Naive thymus-derived CD4-positive, alpha-beta T cell (primary cell): ENCODE measurements around the gene NTRK1. TPM values are rescaled to one million over a fixed set of nuclear protein-coding genes. Genes with fewer than 3 reads are reported as not detected.

ENCODE experiments used
- ATAC-seq: fragments of 150-1000 bp; cut with Tn5 transposase; 2 replicates; pipeline ENCODE4 v1.10.0; 2021; ENCODE audit warnings: mild to moderate bottlenecking, moderate library complexity
- CTCF ChIA-PET: fragments of 350-600 bp; sonication (Branson Sonifier 250); formaldehyde crosslinking; loops from one replicate; lab custom pipeline; 2021; ENCODE audit warnings: antibody characterized with exemption; lab: Charles Lee
- POLR2A ChIA-PET: fragments of 350-600 bp; sonication (Branson Sonifier 250); formaldehyde crosslinking; loops from one replicate; lab custom pipeline; 2021; ENCODE audit warnings: antibody characterized with exemption, inconsistent platforms; lab: Charles Lee
- DNase-seq, 9 donors: peaks; one replicate each; pipeline versions ENCODE4 v3.0.0 to v3.0.0-alpha.2; 2020 to 2022; ENCODE audit warnings: mixed read lengths in 1 of 9
- H3K27ac ChIP-seq: one replicate; pipeline ENCODE4 v1.7.0; 2013; ENCODE audit warnings: mild to moderate bottlenecking, low read depth, low read length, moderate library complexity
- H3K27me3 ChIP-seq, 2 donors: one replicate each; pipeline ENCODE4 v1.7.0; 2013; ENCODE audit warnings: low read length in 2 of 2, mild to moderate bottlenecking in 2 of 2, moderate library complexity in 2 of 2; ENCODE audit not compliant: control insufficient read depth in 2 of 2, insufficient read depth in 2 of 2
- H3K36me3 ChIP-seq, 3 experiments: 1 replicate in 2 of 3; 2 replicates in 1 of 3; pipeline ENCODE4 v1.7.0; 2013; ENCODE audit warnings: low read length in 3 of 3, mild to moderate bottlenecking in 3 of 3, moderate library complexity in 1 of 3; ENCODE audit not compliant: insufficient read depth in 3 of 3, control insufficient read depth in 2 of 3
- H3K4me1 ChIP-seq, 2 donors: one replicate each; pipeline ENCODE4 v1.7.0; 2013; ENCODE audit warnings: low read length in 2 of 2, mild to moderate bottlenecking in 2 of 2, moderate library complexity in 1 of 2; ENCODE audit not compliant: control insufficient read depth in 2 of 2, insufficient read depth in 2 of 2
- H3K4me3 ChIP-seq: 2 replicates; pipeline ENCODE4 v1.7.0; 2013; ENCODE audit warnings: mild to moderate bottlenecking, low read length
- H3K9me3 ChIP-seq, 3 experiments: 1 replicate in 2 of 3; 2 replicates in 1 of 3; pipeline ENCODE4 v1.7.0; 2013; ENCODE audit warnings: low read length in 3 of 3; ENCODE audit not compliant: control insufficient read depth in 2 of 3
- H3K27ac Mint-ChIP-seq, 9 donors: one replicate each; pipeline ENCODE4 v1.8.0; 2020 to 2022; ENCODE audit warnings: mixed read lengths in 9 of 9, mild to moderate bottlenecking in 8 of 9, moderate library complexity in 5 of 9, inconsistent platforms in 2 of 9
- H3K27me3 Mint-ChIP-seq, 5 donors: one replicate each; pipeline ENCODE4 v1.8.0; 2021 to 2022; ENCODE audit warnings: mixed read lengths in 5 of 5, mild to moderate bottlenecking in 1 of 5
- H3K36me3 Mint-ChIP-seq, 5 donors: one replicate each; pipeline ENCODE4 v1.8.0; 2020 to 2022; ENCODE audit warnings: mixed read lengths in 5 of 5, mild to moderate bottlenecking in 3 of 5, inconsistent platforms in 1 of 5
- H3K4me1 Mint-ChIP-seq, 7 donors: one replicate each; pipeline ENCODE4 v1.8.0; 2020 to 2022; ENCODE audit warnings: mixed read lengths in 7 of 7, mild to moderate bottlenecking in 3 of 7, inconsistent platforms in 1 of 7
- H3K4me3 Mint-ChIP-seq, 10 donors: one replicate each; pipeline ENCODE4 v1.8.0; 2020 to 2022; ENCODE audit warnings: mild to moderate bottlenecking in 10 of 10, mixed read lengths in 10 of 10, moderate library complexity in 6 of 10, inconsistent platforms in 2 of 10
- H3K9me3 Mint-ChIP-seq, 11 donors: one replicate each; pipeline ENCODE4 v1.8.0; 2020 to 2022; ENCODE audit warnings: mixed read lengths in 11 of 11, mild to moderate bottlenecking in 4 of 11, inconsistent platforms in 1 of 11, moderate library complexity in 1 of 11
- intact Hi-C, 2 donors: fragments of 100-400 bp; cut with micrococcal nuclease; formaldehyde crosslinking; loops; one replicate each; pipeline ENCODE4 v1.15.1; 2023
- polyA plus RNA-seq, 2 donors: library from polyadenylated mRNA; unstranded; fragments of 300-500 nt; fragmentation: Illumina TruSeq; gene quantifications; one replicate each; pipeline ENCODE4 v1.2.3, GENCODE V29; 2021
- total RNA-seq, 6 experiments: library from RNA in 5 of 6; stranded (reverse) in 5 of 6; gene quantifications; 1 replicate in 5 of 6; 2 replicates in 1 of 6; pipeline ENCODE4 v1.2.3 and lab custom pipeline; 2021 to 2026

Gene NTRK1
- total and polyA plus RNA-seq, 7 experiments from 2014 or later = 0.09 to 17.3 (median 3.3) TPM; not detected in 3

DNA sequence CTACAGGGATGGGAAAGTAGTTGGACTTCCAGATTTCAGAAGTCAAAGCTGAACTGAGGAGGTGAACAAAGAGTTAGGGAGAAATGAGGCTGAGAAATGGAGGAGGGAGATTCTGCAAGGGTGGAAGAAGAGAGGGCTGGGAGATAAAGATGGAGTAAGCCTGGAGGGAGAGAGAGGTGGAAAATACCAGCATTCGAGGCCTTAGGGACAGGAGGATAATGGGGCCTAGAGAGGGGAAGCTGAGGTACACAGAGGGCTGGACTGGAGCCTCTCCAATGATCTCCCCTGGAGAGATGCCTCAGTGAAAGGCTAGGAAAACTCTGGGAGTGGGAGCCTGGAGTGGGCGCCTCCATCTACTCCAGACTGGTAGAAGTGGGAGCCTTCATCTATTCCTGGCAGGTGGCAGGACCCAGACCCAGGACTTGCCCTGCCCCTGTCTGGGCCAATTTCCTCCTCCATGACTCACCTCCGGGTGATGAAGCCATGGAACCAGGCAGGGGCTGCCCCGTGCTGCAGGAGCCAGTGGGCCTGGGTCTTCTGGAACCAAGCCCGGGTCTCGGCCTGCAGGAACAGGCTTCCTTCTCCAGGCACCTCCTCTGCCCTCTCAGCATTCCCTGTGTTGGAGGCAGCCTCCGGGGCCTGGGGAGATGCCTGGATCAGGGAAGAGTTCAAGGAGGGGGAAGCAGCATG is 45.9 kb upstream of the NTRK1 start:
- ChIA-PET CTCF (interaction anchor here (0.6 to 3.4 kb wide), 13 partner anchors 8 to 125 kb away, joined by 3 to 12 read pairs (median 3); partner anchors contain the start of genes HDGF and NTRK1), POLR2A (interaction anchor here (1.1 to 1.3 kb wide), 2 partner anchors 14 to 46 kb away, joined by 3 to 4 read pairs; partner anchors contain the start of gene NTRK1)
- H3K4me3 Mint-ChIP-seq = peak overlapping the region; percentile 82 to 97 (median 84)
- DNase-seq (peak in 2 of 9 donors; percentile 36 to 58), ATAC-seq (no peak)
- H3K27me3 ChIP-seq = no peaks in the 10 kb centered on the region
- H3K4me1 ChIP-seq = peaks cover 33 to 59% of the 10 kb centered on the region in 2 donors
- H3K9me3 Mint-ChIP-seq = peaks cover 0 to 6% (median 0%) of the 10 kb centered on the region in 11 donors
- no peaks in the 10 kb centered on the region for H3K27me3 Mint-ChIP-seq
- intact Hi-C loops = loop anchor here in 1 of 2 donors (2.0 to 5.0 kb wide), 2 partner anchors 24 to 323 kb away; partner anchors contain the start of gene ETV3
- H3K4me1 Mint-ChIP-seq = peaks cover 45 to 72% (median 59%) of the 10 kb centered on the region in 7 donors
- peaks cover 0 to 53% (median 15%) of the 10 kb centered on the region in 5 donors for H3K36me3 Mint-ChIP-seq
- H3K27ac ChIP-seq = peak overlapping the region; percentile 98
- peak overlapping the region; percentile 83 for H3K4me3 ChIP-seq
- no peaks in the 10 kb centered on the region for H3K9me3 ChIP-seq
- H3K27ac Mint-ChIP-seq = peak overlapping the region; percentile 97 to 100 (median 99)
- peaks cover 0 to 14% (median 12%) of the 10 kb centered on the region in 3 experiments for H3K36me3 ChIP-seq

- CTCF ChIA-PET = interaction anchor here (1.0 to 3.4 kb wide), 2 partner anchors 22 to 45 kb away, joined by 3 to 12 read pairs; partner anchors contain the start of gene NTRK1
- intact Hi-C loops = loop anchor here in 1 of 2 donors (2.0 to 5.0 kb wide), 2 partner anchors 23 to 322 kb away; partner anchors contain the start of gene ETV3
- peaks cover 33 to 59% of the 10 kb centered on the region in 2 donors for H3K4me1 ChIP-seq
- peaks cover 0 to 14% (median 11%) of the 10 kb centered on the region in 3 experiments for H3K36me3 ChIP-seq
- Mint-ChIP-seq H3K9me3 (peaks cover 0 to 6% (median 0%) of the 10 kb centered on the region in 11 donors), H3K4me1 (peaks cover 45 to 72% (median 59%) of the 10 kb centered on the region in 7 donors), H3K27ac (peak overlapping the region; percentile 97 to 100 (median 99)), H3K4me3 (peak overlapping the region; percentile 82 to 97 (median 84)), H3K36me3 (peaks cover 0 to 53% (median 15%) of the 10 kb centered on the region in 5 donors), H3K27me3 (no peaks in the 10 kb centered on the region)
- POLR2A ChIA-PET = interaction anchor here (1.1 to 1.5 kb wide), 2 partner anchors 15 to 22 kb away, joined by 3 read pairs; no protein-coding TSS in a partner anchor
- ATAC-seq = no peak
- no peaks in the 10 kb centered on the region for H3K9me3 ChIP-seq
- DNase-seq = no peak
- H3K27ac ChIP-seq = peak overlapping the region; percentile 98
- no peaks in the 10 kb centered on the region for H3K27me3 ChIP-seq
- peak overlapping the region; percentile 83 for H3K4me3 ChIP-seq
Measured at GRCh38 chr1:156815307-156815826, 45.3 kb upstream of the NTRK1 start.

- H3K36me3 Mint-ChIP-seq = peaks cover 0 to 51% (median 15%) of the 10 kb centered on the region in 5 donors
- peak overlapping the region; percentile 83 for H3K4me3 ChIP-seq
- peak in 2 of 9 donors; percentile 16 to 32 for DNase-seq
- peaks cover 33 to 59% of the 10 kb centered on the region in 2 donors for H3K4me1 ChIP-seq
- no peaks in the 10 kb centered on the region for H3K9me3 ChIP-seq
- H3K27me3 ChIP-seq = no peaks in the 10 kb centered on the region
- peak overlapping the region; percentile 97 to 100 (median 99) for H3K27ac Mint-ChIP-seq
- peaks cover 0 to 6% (median 0%) of the 10 kb centered on the region in 11 donors for H3K9me3 Mint-ChIP-seq
- H3K27me3 Mint-ChIP-seq = no peaks in the 10 kb centered on the region
- intact Hi-C loops = loop anchor here (1.0 to 5.0 kb wide), 14 partner anchors 9 to 477 kb away; partner anchors contain the start of genes ISG20L2 (in 2 of the 2), METTL25B (in 2 of the 2), MRPL24 (in 2 of the 2) and NTRK1 (in 2 of the 2)
- H3K4me1 Mint-ChIP-seq = peaks cover 43 to 70% (median 58%) of the 10 kb centered on the region in 7 donors
- no peak for ATAC-seq
- H3K4me3 Mint-ChIP-seq = peak overlapping the region; percentile 82 to 97 (median 84)
- POLR2A ChIA-PET = interaction anchor here (1.5 to 1.6 kb wide), 2 partner anchors 13 to 22 kb away, joined by 3 to 6 read pairs; no protein-coding TSS in a partner anchor
- CTCF ChIA-PET = interaction anchor here (1.0 kb wide), 1 partner anchor 22 kb away, joined by 3 read pairs; no protein-coding TSS in a partner anchor
- H3K27ac ChIP-seq = peak overlapping the region; percentile 98
- H3K36me3 ChIP-seq = peaks cover 0 to 11% (median 10%) of the 10 kb centered on the region in 3 experiments
Measured at GRCh38 chr1:156815961-156816422, 44.7 kb upstream of the NTRK1 start.

- no peaks in the 10 kb centered on the region for H3K27me3 ChIP-seq
- ATAC-seq (peak; percentile 93), DNase-seq (peak; percentile 69 to 99 (median 97))
- Mint-ChIP-seq H3K27ac (peak within 1 kb of the TSS; percentile 97 to 100 (median 99)), H3K9me3 (peaks cover 0 to 6% (median 0%) of the 10 kb centered on the region in 11 donors), H3K27me3 (no peaks in the 10 kb centered on the region), H3K4me1 (peaks cover 35 to 66% (median 56%) of the 10 kb centered on the region in 7 donors), H3K4me3 (peak within 1 kb of the TSS; percentile 82 to 97 (median 84)), H3K36me3 (peaks cover 0 to 43% (median 8%) of the 10 kb centered on the region in 5 donors)
- POLR2A ChIA-PET = interaction anchor here (1.5 to 1.6 kb wide), 2 partner anchors 14 to 21 kb away, joined by 3 to 6 read pairs; no protein-coding TSS in a partner anchor
- H3K4me3 ChIP-seq = peak within 1 kb of the TSS; percentile 83
- peaks cover 33 to 59% of the 10 kb centered on the region in 2 donors for H3K4me1 ChIP-seq
- H3K36me3 ChIP-seq = peaks cover 0 to 10% (median 7%) of the 10 kb centered on the region in 3 experiments
- CTCF ChIA-PET = interaction anchor here (0.6 to 1.4 kb wide), 4 partner anchors 21 to 313 kb away, joined by 3 to 8 read pairs (median 3); partner anchors contain the start of gene INSRR
- H3K27ac ChIP-seq = peak within 1 kb of the TSS; percentile 98
- intact Hi-C loops = loop anchor here (1.0 to 5.0 kb wide), 13 partner anchors 9 to 478 kb away; partner anchors contain the start of genes ISG20L2 (in 2 of the 2), METTL25B (in 2 of the 2), MRPL24 (in 2 of the 2) and NTRK1 (in 2 of the 2)
- no peaks in the 10 kb centered on the region for H3K9me3 ChIP-seq
Measured at GRCh38 chr1:156816561-156817328, 43.9 kb upstream of the NTRK1 start, which contains the start of gene SH2D2A. TSS of gene SH2D2A (minus strand) at chr1:156816848. CDS start at chr1:156816708, 140 bp downstream.

GRCh38 chr1:156821801-156822200 is 38.9 kb upstream of the NTRK1 start:
- Histone ChIP-seq H3K36me3 (no peaks in the 10 kb centered on the region), H3K4me3 (no peak overlapping the region), H3K27ac (no peak overlapping the region), H3K9me3 (no peaks in the 10 kb centered on the region), H3K27me3 (no peaks in the 10 kb centered on the region), H3K4me1 (peaks cover 4 to 15% of the 10 kb centered on the region in 2 donors)
- DNase-seq (peak in 1 of 9 donors; percentile 59), ATAC-seq (no peak)
- CTCF ChIA-PET = interaction anchor here (0.5 to 1.4 kb wide), 4 partner anchors 17 to 223 kb away, joined by 3 to 8 read pairs (median 4); no protein-coding TSS in a partner anchor
- Mint-ChIP-seq H3K4me1 (peaks cover 3 to 38% (median 5%) of the 10 kb centered on the region in 7 donors), H3K27me3 (no peaks in the 10 kb centered on the region), H3K4me3 (no peak overlapping the region), H3K36me3 (peaks cover 0 to 8% (median 0%) of the 10 kb centered on the region in 5 donors), H3K27ac (peak overlapping the region in 1 of 9 donors; percentile 68), H3K9me3 (peaks cover 0 to 3% (median 0%) of the 10 kb centered on the region in 11 donors)
- POLR2A ChIA-PET = interaction anchor here (1.2 kb wide), 1 partner anchor 26 kb away, joined by 3 read pairs; no protein-coding TSS in a partner anchor
- intact Hi-C loops = no loop called here
